PFSK-1 (cell line): ENCODE data around the gene UTS2R.

ENCODE experiments used
- FOXP2 ChIP-seq: optimal IDR thresholded peaks from 2 replicates; pipeline ENCODE3; 2011; ENCODE audit warnings: borderline replicate concordance, control low read depth, inconsistent platforms; ENCODE audit not compliant: insufficient read depth; ENCODE audit errors: extremely low read length, extremely low read depth
- POLR2AphosphoS5 ChIP-seq: IDR thresholded peaks from 2 replicates; pipeline ENCODE4 v1.6.1; 2012; ENCODE audit warnings: low read depth, mild to moderate bottlenecking, control low read depth, low read length, moderate library complexity
- REST ChIP-seq, 2 experiments: IDR thresholded peaks; 2 replicates each; pipeline versions ENCODE4 v1.6.1 to v1.8.0; 2011 to 2012; ENCODE audit warnings: low read depth in 2 of 2, low read length in 2 of 2, control low read depth in 1 of 2, inconsistent platforms in 1 of 2, mild to moderate bottlenecking in 1 of 2, moderate library complexity in 1 of 2; ENCODE audit not compliant: insufficient read depth in 1 of 2
- SIN3A ChIP-seq: IDR thresholded peaks from 2 replicates; pipeline ENCODE4 v1.6.1; 2012; ENCODE audit warnings: mild to moderate bottlenecking, low read length, moderate library complexity, borderline replicate concordance; ENCODE audit not compliant: insufficient read depth
- TAF1 ChIP-seq: IDR thresholded peaks from 2 replicates; pipeline ENCODE4 v1.6.1; 2012; ENCODE audit warnings: low read length, control low read depth, borderline replicate concordance; ENCODE audit not compliant: insufficient read depth

The UTS2R gene

GRCh38 chr17:82396601-82397435 is 25.3 kb downstream of the UTS2R start:
- TF ChIP-seq REST (IDR thresholded peaks at IDR 0.05; ENCODE audit: insufficient read depth in 1 of 2, low read depth in 2 of 2, low read length in 2 of 2): peak; percentile 90 to 92
- no peak for TF ChIP-seq FOXP2

- TF ChIP-seq POLR2AphosphoS5 (no peak), REST (IDR thresholded peaks at IDR 0.05; ENCODE audit: insufficient read depth in 1 of 2, low read depth in 2 of 2, low read length in 2 of 2) (no peak)
Observed at GRCh38 chr17:82397449-82398335, 26.1 kb downstream of the UTS2R start.

- TF ChIP-seq FOXP2 (peak; percentile 68), POLR2AphosphoS5 (no peak), SIN3A (peak; percentile 83; the same call in 1 of the 2 replicates), REST (IDR thresholded peaks at IDR 0.05; ENCODE audit: insufficient read depth in 1 of 2, low read depth in 2 of 2, low read length in 2 of 2) (peak; percentile 31 to 68; a peak in 1 of 4 replicates), TAF1 (no peak)
Observed at GRCh38 chr17:82399041-82399441, 27.5 kb downstream of the UTS2R start.

GRCh38 chr17:82399601-82400101 is 28.1 kb downstream of the UTS2R start:
- TF ChIP-seq FOXP2 (no peak), SIN3A (no peak), TAF1 (no peak), POLR2AphosphoS5 (no peak), REST (IDR thresholded peaks at IDR 0.05; ENCODE audit: insufficient read depth in 1 of 2, low read depth in 2 of 2, low read length in 2 of 2) (no peak)
